NCI-H345 treated with DMSO at 0.1 percent for 48 hours (cell line): Measurements from ENCODE around the gene AFG3L2.

Source experiments
- DNase-seq: peaks from one replicate; lab custom pipeline; 2025; ENCODE audit not compliant: unreplicated experiment; lab: John Stamatoyannopoulos, UW

AFG3L2 gene

GRCh38 chr18:12306752-12307700 lies 70.0 kb downstream of the AFG3L2 start:
- no peak for DNase-seq

- DNase-seq: no peak
These were observed 70.9 kb downstream of the AFG3L2 start for GRCh38 chr18:12305930-12306629.

GRCh38 chr18:12305211-12305610 lies 71.8 kb downstream of the AFG3L2 start:
- DNase-seq: no peak

- peak; percentile 46 for DNase-seq
These were observed 72.4 kb downstream of the AFG3L2 start for GRCh38 chr18:12304351-12305210.

- no peak for DNase-seq
These were observed 74.5 kb downstream of the AFG3L2 start for GRCh38 chr18:12302391-12303147.

- DNase-seq: no peak
These were observed 75.6 kb downstream of the AFG3L2 start for GRCh38 chr18:12301263-12302005.

GRCh38 chr18:12299862-12300261 lies 77.2 kb downstream of the AFG3L2 start:
- no peak for DNase-seq

GRCh38 chr18:12296457-12296856 lies 80.6 kb downstream of the AFG3L2 start:
- DNase-seq: no peak

GRCh38 chr18:12296087-12296403 lies 81.0 kb downstream of the AFG3L2 start:
- no peak for DNase-seq

GRCh38 chr18:12295389-12296086 lies 81.5 kb downstream of the AFG3L2 start:
- no peak for DNase-seq

GRCh38 chr18:12293831-12294230 lies 83.2 kb downstream of the AFG3L2 start:
- no peak for DNase-seq

GRCh38 chr18:12291690-12292089 lies 85.3 kb downstream of the AFG3L2 start:
- no peak for DNase-seq

GRCh38 chr18:12291161-12291560 lies 85.9 kb downstream of the AFG3L2 start:
- no peak for DNase-seq

GRCh38 chr18:12290086-12290485 lies 86.9 kb downstream of the AFG3L2 start:
- DNase-seq: no peak

- DNase-seq: no peak
These were observed 88.6 kb downstream of the AFG3L2 start for GRCh38 chr18:12288403-12288755.

GRCh38 chr18:12287684-12288402 lies 89.2 kb downstream of the AFG3L2 start:
- no peak for DNase-seq

GRCh38 chr18:12287131-12287681 lies 89.8 kb downstream of the AFG3L2 start:
- no peak for DNase-seq

GRCh38 chr18:12283666-12284065 lies 93.4 kb downstream of the AFG3L2 start:
- DNase-seq: no peak
